Amniotic epithelial cell (primary cell): Measurements from ENCODE around the gene ZW10.
A peak's percentile ranks its signal among the peaks of the same experiment; 100 is the strongest.
"Not testable (repeated sequence)": the region's sequence is repeated elsewhere in the genome, so short reads cannot be mapped to it uniquely, and the experiment has no call there.

ENCODE experiments used
- DNase-seq: peaks from one replicate; pipeline ENCODE4 v3.0.0-alpha.2; 2010; ENCODE audit warnings: low read depth

The ZW10 gene

GRCh38 chr11:113773416-113774173, at the start of gene ZW10:
TSS of gene ZW10 (minus strand) at chr11:113773692. CDS start at chr11:113773666, 26 bp downstream.
- peak; percentile 94 for DNase-seq

DNA sequence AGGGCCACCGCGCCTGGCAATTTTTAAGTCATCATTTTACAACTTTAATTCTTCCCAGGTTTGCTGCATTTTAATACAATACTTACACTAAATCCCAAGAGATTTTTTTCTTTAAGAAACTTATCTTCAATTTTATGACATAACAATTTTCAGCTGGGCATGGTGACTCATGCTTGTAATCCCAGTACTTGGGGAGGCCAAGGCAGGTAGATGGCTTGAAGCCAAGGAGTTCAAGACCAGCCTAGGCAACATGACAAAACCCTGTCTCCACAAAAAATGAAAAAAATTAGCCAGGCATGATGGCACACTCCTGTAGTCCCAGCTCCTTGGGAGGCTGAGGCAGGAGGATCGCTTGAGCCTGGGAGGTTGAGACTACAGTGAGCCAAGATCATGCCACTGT, 44.9 kb upstream of the ZW10 start:
- DNase-seq, result peak; percentile 32

- DNase-seq, result no peak
Observed at GRCh38 chr11:113817626-113818025, 44.1 kb upstream of the ZW10 start.

- DNase-seq, result no peak
Observed at GRCh38 chr11:113817162-113817561, 43.7 kb upstream of the ZW10 start.

DNA sequence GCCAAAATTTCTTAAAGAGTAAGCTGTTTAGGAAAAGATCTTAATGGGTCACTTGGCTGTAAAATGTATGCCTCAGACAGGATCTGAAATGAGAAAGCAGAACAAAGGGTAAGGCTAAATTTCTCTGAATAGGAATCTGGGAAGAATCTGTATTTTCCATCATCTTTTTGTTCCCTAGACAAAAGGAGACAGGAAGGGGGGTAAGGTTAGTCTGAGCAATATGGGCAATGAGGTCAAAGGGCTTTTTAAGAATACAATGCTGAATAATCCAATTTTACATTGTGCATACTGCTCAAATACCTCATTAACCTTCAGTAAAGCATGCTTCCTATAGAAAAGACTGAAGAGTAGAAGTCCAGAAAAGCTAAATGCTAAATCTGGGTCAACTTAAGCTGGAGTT, 40.7 kb upstream of the ZW10 start:
- DNase-seq, result no peak

- DNase-seq, result no peak
Observed at GRCh38 chr11:113808931-113809330, 35.4 kb upstream of the ZW10 start.

GRCh38 chr11:113806406-113806805, 32.9 kb upstream of the ZW10 start:
- peak; percentile 37 for DNase-seq

- no peak for DNase-seq
Observed at GRCh38 chr11:113805640-113806039, 32.1 kb upstream of the ZW10 start.

DNA sequence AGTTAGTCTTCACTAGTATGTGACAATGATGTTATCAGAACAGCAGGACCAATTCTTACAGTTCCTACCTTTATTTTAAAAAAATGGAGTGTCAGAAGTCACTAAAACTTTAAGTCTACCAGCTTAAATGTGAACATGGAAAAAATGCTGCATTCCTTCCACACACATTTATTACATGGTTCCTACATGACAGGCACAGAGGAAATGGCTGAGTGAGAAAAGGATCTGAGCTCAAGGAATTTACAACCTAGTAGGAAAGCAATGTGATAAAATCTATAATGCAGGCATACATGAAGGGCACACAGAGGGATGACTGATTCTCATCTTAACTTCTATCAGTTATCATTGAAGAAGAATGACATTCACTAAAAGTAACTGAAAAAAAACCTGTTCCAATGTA, 29.1 kb upstream of the ZW10 start:
- no peak for DNase-seq

DNA sequence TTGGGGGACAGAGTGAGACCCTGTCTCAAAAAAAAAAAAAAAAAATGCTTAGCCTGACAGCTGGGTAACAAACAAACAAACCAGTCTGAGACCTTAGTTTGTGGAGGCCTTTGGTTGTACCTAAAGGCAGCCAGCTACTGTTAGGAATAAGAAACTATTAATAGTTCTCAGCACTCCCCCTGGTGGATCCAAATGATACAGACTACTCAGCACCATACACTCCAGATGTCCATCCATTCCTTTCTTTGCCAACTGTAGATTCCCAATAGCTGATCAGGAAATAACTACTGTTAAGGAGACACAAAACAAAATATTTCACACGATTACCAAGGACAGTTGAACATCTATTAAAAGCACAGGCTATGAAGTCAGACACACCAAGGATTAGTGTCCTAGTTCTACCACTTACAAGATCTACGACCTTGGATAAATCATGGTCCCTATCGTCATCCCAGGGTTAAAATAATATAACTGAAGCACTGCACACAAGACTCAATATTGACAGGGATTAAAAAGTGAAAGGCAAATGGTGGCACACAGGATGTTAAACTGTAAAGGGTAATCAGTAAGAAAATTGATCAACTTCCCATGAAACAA, 23.3 kb upstream of the ZW10 start:
- peak; percentile 37 for DNase-seq

DNA sequence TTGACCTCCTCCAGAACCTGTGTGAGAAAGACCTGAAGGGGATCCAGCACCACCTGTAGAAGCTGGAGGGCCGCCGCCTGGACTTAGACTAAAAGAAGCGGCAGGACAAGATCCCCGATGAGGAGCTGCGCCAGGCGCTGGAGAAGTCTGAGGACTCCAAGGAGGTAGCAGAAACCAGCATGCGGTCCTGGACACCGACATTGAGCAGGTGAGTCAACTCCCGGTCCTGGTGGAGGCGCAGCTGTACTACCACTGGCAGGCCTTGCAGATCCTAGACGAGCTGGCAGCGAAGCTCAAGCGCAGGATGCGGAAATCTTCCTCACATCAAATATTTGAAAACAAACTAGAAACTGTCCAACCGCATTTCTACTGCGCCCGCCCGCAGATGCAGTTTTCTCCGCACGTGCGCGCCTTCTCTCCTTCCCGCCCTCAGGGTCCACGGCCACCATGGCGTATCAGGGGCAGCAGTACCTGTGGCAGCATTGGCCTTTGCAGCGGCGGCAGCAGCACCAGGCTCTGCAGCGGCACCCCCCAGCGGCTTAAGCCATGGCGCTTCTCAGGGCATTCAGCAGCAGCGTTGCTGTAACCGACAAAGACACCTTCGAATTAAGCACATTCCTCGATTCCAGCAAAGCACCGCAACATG, 16.3 kb upstream of the ZW10 start:
- DNase-seq, result no peak

DNA sequence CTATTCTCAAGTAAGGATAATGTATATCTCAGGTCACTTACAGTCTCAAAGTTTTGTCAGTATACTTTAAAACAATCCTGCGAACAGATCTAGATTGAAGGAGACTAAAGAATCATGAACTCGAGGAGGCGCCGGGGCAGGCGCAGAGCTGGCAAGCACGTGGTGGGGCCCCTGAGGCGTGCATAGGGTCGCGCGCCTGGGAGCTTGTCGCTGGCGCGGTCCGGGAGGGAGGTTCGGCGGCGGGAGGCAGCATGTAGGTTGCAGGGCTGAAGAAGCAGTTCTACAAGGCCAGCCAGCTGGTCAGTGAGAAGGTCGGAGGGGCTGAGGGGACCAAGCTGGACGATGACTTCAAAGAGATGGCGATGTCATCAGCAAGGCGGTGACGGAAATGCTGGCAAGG, 15.5 kb upstream of the ZW10 start:
- DNase-seq, result not testable (repeated sequence)

DNA sequence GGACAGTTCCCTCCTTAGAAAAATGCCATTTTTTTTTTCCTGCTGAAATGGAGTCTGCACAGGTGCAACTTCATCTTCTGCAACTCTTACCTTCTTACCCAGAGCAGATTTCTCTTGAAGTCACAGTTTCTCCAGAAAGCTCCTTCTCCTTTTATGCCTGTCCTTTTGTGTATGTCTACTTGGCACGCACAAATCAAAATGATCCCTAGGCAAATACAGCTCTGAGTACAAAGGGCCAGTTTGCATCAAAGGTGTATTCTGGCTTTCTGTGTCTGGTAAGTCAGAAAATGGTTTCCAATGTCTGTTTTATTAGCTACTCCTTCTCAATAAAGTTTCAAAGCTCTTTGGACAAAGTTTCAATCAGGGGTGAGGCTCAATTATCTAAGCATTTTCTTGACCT, 8.6 kb upstream of the ZW10 start:
- no peak for DNase-seq

DNA sequence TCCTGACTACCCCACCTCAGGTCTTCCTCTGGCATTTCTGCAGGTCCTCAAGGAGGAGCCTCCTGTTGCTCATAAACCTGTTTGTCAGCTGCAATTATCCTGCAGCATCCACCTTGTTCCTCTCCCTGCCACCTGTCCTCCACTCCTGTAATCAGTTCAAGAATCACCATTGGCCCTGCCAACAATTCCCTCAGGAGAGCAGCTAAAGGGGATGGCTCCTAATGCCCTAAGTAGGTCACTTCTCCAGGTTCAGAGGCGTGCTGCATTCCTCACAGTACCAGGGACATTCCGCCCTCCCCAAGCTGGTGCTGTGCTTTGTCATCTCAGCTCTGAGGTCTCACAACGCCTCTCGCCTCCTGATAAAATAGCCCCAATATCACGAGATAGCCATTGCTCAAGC, 8.2 kb upstream of the ZW10 start:
- no peak for DNase-seq

DNA sequence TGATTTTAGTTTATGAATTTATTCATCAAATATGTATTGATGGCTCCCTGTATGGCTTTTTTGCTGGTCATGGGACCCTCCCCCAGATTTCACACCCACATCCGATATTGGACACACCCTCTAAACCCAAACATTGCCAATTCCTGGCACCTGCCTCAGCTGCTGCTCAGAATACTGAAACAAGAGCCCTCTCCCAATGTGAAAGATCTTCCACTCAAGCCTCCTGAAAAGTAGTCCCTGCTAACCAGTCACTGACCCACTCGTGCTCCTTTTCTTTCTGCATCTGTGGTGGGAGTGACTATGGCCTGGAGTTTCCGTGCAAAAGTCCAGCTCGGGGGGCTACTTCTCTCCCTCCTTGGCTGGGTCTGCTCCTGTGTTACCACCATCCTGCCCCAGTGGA, 6.0 kb upstream of the ZW10 start, which contains the start of gene CLDN25:
CLDN25 (plus strand) TSS at position 301 of the 400 bp plus-strand sequence; CDS start at position 301, 0 bp downstream.
- DNase-seq, result no peak

DNA sequence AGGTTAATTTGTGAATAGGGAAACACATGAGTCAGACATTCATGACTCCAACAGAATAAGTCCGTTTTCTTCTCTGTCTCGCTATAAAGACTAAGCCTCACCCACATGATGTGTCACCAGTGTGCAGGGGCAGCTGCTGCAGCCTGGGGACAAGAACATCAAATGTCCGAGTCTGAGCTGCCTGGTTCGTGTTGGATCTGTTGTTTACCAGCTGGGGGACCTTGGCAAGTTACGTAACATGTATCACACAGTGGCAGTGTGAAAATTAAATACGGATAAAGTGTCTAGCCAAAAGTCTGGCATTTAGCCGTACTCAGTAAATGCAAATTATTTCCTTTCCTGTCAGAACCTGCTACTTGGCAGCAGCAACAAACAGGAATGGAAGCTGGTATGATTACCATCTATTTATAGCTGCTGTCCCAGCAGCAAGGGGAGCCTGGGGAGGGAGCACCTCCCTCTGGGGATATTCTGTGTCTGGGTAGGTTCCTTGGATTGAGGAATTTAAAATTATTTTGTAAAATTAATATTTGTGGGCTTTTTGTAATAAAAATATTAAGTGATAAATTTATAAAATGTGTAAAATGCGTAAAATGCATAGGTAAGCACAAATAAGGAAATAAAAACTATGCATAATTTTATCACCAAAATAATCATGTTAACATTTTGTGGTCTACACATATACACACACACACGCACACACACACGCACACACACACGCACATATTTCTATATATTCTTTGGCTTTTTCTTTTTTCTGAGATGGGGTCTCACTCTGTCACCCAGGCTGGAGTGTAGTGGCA, 4.8 kb upstream of the ZW10 start:
- peak; percentile 3 for DNase-seq

GRCh38 chr11:113774174-113774503, 647 bp upstream of the ZW10 start:
- no peak for DNase-seq

GRCh38 chr11:113773092-113773415, 438 bp downstream of the ZW10 start:
- peak; percentile 19 for DNase-seq

GRCh38 chr11:113771964-113772363, 1.5 kb downstream of the ZW10 start:
- no peak for DNase-seq

- no peak for DNase-seq
Observed at GRCh38 chr11:113764527-113765219, 8.8 kb downstream of the ZW10 start.

DNA sequence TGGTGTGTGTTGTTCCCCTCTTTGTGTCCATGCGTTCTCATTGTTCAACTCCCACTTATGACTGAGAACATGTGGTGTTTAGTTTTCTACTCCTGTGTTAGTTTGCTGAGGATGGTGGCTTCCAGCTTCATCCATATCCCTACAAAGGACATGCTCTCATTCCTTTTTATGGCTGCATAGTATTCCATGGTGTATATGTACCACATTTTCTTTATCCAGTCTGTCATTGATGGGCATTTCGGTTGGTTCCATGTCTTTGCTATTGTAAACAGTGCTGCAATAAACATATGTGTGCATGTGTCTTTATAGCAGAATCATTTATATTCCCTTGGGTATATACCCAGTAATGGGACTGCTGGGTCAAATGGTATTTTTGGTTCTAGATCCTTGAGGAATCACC, 10.5 kb downstream of the ZW10 start:
- DNase-seq, result not testable (repeated sequence)

DNA sequence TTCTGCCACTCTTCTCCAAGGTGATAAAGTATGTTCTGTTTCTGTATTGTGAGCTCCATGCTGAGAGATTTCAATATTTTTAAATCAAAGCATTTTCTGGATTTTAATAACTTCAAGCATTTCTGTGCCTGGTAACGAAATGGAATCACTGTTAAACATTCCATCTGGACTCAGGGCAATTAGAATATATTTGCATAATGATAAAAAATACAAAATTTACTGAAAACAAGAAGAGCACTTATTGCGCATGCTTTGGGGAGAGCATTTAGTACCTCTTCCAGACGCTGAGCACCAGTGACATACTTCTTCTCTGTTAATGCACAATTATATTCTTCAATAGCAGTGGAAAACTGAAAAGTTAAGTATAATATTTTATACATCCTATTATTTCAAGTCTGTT, 13.3 kb downstream of the ZW10 start:
- no peak for DNase-seq
